ENCODE data around the gene AEBP2.

AEBP2 gene

DNA sequence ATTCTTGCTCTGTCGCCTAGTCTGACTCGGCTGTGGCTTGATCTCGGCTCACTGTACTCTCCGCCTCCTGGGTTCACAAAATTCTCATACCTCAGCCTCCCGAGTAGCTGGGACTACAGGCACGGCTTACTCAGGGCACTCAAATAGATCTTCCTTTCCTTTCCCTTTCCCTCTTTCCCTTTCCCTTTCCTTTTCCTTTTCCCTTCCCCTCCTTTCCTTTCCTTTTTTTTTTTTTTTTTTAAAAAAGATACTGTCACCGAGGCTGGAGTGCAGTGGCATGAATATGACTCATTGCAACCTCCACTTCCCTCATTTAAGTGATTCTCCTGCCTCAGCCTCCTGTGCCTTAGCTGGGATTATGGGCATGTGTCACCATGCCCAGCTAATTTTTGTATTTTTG is 86.0 kb downstream of the AEBP2 start:
- TF ChIP-seq POLR2A (IDR thresholded peaks at IDR 0.05; ENCODE audit: low read length) (no peak), GATA1 (IDR thresholded peaks at IDR 0.05; ENCODE audit: low read depth, low read length) (no peak)
- no peak for DNase-seq

DNA sequence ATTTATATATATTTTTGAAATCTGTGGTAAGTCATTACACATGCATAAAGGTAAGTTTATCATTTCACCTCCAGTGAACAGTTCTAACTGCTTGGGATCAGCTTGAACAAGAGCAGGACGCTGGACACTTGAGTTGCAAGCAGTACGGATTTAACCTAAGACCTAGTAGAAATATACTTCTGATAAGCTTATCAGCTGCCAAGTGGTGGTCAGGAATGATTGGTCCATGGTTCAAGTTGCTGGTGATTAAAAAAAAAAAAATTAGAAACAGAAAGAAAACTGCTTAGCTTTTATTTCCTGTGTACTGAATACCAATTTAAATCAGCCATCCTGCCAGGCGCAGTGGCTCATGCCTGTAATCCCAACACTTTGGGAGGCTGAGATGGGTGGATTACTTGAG is 88.6 kb downstream of the AEBP2 start:
- TF ChIP-seq GATA1 (IDR thresholded peaks at IDR 0.05; ENCODE audit: low read depth, low read length): no peak
- TF ChIP-seq POLR2A (IDR thresholded peaks at IDR 0.05; ENCODE audit: low read length): no peak
- DNase-seq: peak in 1 of 2 experiments; percentile 2

DNA sequence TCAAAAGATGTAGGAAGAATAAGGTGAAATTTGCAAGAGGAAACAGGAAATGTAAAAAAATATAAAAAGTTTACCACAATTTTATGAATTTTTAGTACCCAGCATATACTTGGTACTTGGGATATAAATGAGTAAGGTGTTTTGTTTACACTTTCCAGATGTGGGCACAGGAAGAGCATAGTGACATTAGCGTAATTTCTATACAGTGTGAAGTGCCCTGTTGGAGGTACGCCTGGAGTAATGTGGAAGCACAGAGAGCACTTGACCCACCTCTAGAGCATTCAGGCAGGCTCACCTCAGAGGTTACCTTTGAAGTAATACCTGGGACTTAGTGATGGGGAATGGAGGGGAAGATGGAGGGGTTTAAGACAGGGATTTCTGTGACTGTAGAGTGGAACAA is 89.5 kb downstream of the AEBP2 start:
- no peak for DNase-seq
- TF ChIP-seq POLR2A (IDR thresholded peaks at IDR 0.05; ENCODE audit: low read length) (no peak), GATA1 (IDR thresholded peaks at IDR 0.05; ENCODE audit: low read depth, low read length) (no peak)

DNA sequence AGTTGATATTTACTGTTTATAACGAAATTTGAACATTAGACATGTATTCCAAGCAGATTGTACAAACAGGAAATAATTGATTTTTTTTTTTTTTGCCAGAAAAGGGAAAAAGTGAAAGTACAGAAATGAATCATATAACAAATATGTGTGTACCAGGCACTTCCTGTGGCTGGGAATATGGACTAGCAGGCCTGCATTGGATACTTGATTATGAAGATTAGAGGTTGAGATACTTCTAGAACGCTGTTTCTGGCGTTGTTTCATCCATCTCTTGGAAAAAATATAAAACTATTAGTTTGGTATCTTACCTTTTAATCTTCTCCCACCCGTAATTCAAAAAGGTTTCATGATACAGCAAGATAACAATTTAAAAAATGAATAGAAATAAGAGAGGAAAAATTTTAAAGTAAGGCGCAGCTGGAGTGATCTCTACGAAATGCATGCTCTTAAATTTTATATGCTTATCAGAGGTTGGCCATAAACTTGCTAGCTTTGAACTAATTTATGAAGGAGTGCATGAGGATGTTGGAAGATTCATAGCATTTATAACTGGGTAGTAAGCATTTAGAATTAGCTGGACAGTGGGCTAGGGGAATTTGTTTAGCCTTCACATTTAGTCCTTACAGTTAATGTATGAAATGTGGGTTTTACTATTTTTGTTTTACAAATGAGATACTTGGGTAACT is 90.8 kb downstream of the AEBP2 start:
- DNase-seq: no peak
- no peak for TF ChIP-seq GATA1 (IDR thresholded peaks at IDR 0.05; ENCODE audit: low read depth, low read length)
- no peak for TF ChIP-seq POLR2A (IDR thresholded peaks at IDR 0.05; ENCODE audit: low read length)

DNA sequence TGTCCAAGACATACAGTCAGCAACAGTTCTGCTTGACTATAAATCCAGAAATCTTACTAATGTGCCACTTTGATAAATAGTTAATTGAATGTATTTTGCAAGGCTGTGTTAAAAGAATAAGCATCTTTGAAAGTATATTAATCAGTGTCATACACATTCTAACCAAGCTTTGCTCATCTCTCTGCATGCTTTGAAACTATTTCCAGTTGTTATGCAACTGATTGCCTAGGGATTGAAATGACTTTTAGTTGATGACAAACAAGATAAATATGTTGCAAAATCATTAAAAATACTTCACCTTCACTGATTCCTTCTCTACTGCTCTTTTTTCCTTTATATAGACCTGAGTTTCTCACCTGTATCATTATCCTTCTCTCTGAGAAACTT is 91.3 kb downstream of the AEBP2 start:
- DNase-seq: no peak
- TF ChIP-seq POLR2A (IDR thresholded peaks at IDR 0.05; ENCODE audit: low read length): no peak
- TF ChIP-seq GATA1 (IDR thresholded peaks at IDR 0.05; ENCODE audit: low read depth, low read length): no peak

DNA sequence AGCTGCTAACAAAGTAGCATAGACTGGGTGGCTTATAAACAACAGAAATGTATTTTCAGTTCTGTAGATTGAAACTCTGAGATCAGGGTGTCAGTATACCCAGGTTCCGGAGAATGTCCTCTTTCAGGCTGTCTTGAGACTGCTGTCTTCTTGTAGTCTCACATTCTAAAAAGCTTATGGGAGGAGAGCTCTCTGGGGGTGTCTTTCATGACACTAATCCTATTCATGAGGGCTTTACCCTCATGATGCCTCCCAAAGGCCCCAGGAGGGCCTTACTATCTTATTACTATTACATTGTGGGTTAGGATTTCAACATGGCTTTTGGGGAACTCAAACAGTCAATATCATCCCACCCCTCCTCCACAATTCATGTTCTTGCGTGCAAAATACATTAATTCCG is 94.3 kb downstream of the AEBP2 start:
- TF ChIP-seq GATA1 (IDR thresholded peaks at IDR 0.05; ENCODE audit: low read depth, low read length) (no peak), POLR2A (IDR thresholded peaks at IDR 0.05; ENCODE audit: low read length) (no peak)
- no peak for DNase-seq

DNA sequence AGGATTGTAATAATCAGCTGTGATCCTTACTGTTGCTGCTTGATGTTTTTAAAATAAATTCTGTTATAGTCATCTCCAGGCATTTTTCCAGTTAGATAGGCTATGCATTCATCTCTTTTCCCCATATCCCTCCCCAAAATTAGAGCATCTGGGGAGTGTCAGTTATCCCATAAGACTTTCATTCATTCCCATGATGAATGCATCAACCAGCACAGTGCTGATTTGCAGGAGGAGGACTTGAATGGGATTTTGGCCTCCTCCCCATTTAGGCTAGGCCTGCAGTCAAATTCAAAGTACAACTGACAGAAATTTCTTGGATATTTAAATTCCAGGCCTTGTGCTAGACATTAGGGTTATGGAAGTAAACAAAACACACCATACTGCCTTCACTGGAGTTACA is 99.8 kb downstream of the AEBP2 start:
- no peak for DNase-seq
- TF ChIP-seq GATA1 (IDR thresholded peaks at IDR 0.05; ENCODE audit: low read depth, low read length) (no peak), POLR2A (IDR thresholded peaks at IDR 0.05; ENCODE audit: low read length) (no peak)

DNA sequence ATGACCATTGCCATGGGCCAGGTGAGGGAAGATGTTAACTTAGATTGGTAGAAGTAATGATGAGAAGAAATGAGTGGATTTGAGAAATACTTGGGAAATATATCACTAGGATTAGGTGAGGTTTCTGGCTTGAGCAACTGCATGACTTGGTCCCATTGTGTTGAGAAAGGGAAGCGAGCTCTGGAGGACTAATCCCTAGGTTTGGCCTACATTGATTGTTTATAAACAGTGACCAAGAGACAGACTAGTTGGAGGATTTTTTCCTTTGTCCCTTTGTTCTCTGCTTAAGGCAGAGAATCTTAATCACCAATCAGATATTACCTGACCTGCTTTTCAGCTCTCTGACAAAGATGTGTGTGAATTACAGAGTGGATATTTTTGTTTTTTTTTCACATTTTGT is 100.5 kb downstream of the AEBP2 start:
- no peak for TF ChIP-seq GATA1 (IDR thresholded peaks at IDR 0.05; ENCODE audit: low read depth, low read length)
- TF ChIP-seq POLR2A (IDR thresholded peaks at IDR 0.05; ENCODE audit: low read length): no peak
- DNase-seq: no peak

DNA sequence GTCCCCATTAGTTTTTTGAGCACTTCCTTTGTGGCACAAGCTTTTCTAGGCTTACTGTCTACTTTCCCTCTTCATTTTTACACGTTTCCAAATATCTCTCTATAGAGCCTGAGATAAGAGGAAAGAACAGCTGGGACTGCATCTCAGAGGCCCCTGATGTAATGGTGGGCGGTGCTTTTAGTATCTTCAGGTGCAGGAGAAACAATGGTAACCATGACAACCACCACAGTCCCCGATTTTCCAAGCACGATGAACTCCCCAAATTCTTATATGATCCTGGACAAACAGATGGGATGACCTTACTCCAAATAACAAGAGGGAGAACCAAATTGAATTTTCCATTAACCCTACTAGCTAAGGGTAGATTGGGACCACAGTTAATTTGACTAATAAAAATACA is 103.3 kb downstream of the AEBP2 start:
- DNase-seq: no peak

DNA sequence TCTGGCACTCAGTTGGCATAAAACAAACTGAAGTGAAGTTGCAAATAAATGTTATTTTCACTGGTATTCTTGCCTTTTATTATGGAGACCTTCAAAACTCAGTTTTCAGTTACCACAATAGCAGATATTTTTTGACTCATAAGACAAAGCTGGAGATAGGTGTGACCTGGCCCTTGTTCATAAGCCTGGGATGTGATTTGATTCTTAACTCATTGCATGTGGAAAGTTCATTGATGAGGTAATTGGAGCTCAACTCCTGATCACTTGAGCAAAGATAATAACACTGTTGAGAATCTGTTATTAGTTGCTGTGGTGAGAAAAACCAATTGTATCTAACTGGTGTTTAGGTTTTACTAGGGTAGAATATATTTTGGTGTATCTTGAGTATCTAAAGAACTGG is 105.1 kb downstream of the AEBP2 start:
- no peak for TF ChIP-seq POLR2A (IDR thresholded peaks at IDR 0.05; ENCODE audit: low read length)
- no peak for TF ChIP-seq GATA1 (IDR thresholded peaks at IDR 0.05; ENCODE audit: low read depth, low read length)
- no peak for DNase-seq

More for the DNA sequence above, 103.3 kb downstream of the AEBP2 start:
- no peak for TF ChIP-seq GATA1 (IDR thresholded peaks at IDR 0.05; ENCODE audit: low read depth, low read length)
- no peak for TF ChIP-seq POLR2A (IDR thresholded peaks at IDR 0.05; ENCODE audit: low read length)

DNA sequence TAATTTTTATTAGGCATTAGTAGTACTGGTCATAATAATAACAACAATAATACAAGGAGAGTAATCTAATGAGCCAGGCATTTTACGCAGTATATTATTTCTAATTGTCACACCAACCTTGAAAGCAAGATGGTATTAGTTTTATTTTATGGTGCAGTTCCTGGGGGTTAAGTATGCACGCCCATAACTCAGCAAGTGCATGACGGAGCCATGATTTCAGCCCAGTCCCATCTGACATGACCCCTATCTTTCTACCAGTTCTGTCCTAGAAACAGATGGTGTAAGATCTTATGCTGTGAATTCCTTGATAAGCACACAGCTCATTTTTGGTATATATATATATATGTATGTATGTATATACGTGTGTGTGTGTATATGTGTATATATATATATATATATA is 106.0 kb downstream of the AEBP2 start:
- peak in 1 of 2 experiments; percentile 28 for DNase-seq
- TF ChIP-seq POLR2A (IDR thresholded peaks at IDR 0.05; ENCODE audit: low read length): no peak
- no peak for TF ChIP-seq GATA1 (IDR thresholded peaks at IDR 0.05; ENCODE audit: low read depth, low read length)

DNA sequence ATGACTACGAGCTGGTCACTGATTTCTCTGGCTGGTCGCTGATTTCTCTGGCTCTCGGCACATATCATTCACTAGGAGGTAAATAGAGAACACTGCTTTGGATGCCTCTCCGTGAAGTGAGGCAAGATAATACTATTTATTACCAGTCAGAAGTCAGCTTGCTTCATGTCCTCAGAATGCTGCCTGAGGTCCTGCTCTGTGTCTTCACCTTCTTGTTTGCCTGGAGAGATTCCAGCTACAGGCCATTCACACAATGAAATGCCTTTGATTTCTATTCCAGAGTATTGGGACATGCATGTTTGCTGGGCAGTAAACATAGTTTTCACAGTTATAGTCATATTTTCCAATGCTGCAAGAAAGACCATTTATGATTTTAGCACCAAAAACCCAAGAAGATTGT is 106.7 kb downstream of the AEBP2 start:
- DNase-seq: no peak
- no peak for TF ChIP-seq POLR2A (IDR thresholded peaks at IDR 0.05; ENCODE audit: low read length)
- no peak for TF ChIP-seq GATA1 (IDR thresholded peaks at IDR 0.05; ENCODE audit: low read depth, low read length)

DNA sequence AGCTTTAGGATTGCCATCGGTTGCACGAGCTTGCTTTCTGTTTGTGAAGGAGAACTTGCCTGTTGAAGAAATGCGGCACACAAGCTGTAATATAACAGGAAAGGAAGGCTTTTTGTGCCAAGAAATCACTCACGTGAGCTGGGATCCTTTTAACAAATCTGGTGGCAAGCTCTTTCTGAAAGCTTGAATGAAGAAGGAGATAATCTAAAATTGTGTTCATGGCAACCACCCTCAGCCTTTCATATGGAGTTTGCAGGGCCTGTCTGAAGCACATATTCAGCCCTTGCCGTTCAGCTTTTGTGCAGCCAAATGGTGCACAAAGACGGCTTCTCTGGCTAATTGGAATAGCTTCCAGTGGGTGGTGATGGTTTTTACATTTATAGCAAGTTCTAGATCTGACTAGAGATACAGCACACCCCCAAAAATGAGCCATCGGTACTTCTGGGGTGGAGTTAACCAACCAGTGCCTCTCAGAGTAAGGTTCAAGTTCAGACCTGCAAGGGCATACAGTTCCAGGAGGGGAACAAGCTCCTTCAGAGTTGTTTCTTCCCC is 107.4 kb downstream of the AEBP2 start:
- no peak for DNase-seq
- no peak for TF ChIP-seq POLR2A (IDR thresholded peaks at IDR 0.05; ENCODE audit: low read length)
- no peak for TF ChIP-seq GATA1 (IDR thresholded peaks at IDR 0.05; ENCODE audit: low read depth, low read length)

DNA sequence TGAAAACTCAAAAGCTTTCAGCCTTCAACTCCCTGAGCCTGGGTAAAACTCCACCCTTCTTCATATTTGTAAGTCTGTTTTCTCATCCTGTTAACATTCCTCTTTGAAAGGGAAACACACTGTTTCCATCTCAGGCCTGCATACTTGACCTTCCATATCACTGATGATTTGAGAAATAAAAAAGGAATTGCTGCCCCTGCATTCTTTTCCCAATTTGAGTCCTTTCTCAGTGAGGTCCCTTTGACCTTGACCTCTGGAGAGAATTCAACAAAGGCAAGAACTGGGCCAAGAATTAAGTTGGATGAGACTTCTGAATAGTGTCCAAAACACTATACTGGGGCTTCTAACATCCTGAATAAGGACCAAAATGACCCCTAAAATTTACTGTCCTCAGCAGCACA is 108.0 kb downstream of the AEBP2 start:
- TF ChIP-seq GATA1 (IDR thresholded peaks at IDR 0.05; ENCODE audit: low read depth, low read length): no peak
- TF ChIP-seq POLR2A (IDR thresholded peaks at IDR 0.05; ENCODE audit: low read length): no peak
- DNase-seq: no peak

DNA sequence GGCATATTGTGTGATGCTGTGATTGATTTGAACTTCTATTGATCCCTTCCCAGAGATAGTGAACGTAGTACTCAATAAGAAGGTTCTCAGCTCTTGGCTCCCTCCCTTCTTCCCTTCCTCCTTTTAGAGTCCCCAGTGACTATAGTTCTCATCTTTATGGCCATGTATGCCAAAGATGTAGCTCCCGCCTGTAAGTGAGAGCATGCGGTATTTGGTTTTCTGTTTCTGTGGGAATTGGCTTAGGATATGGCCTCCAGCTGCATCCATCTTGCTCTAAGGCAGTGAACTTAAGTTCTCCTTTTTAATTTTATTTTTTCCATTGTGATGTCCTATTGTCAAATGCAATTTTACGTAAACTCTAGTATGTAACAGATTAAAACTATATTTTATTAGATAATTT is 109.5 kb downstream of the AEBP2 start:
- no peak for TF ChIP-seq POLR2A (IDR thresholded peaks at IDR 0.05; ENCODE audit: low read length)
- TF ChIP-seq GATA1 (IDR thresholded peaks at IDR 0.05; ENCODE audit: low read depth, low read length): no peak
- DNase-seq: no peak
